GM23338 (cell line): ENCODE data around the gene IDH1. TPM values are rescaled to one million over a fixed set of nuclear protein-coding genes. Genes with fewer than 3 reads are reported as not detected.

ENCODE experiments used
- ATAC-seq: fragments of 200-7000 bp; cut with Tn5 transposase; 3 replicates; pipeline ENCODE4 v1.9.1; 2020
- DNase-seq: peaks from one replicate; pipeline ENCODE4 v3.0.0-alpha.2; 2015; ENCODE audit warnings: low spot score
- H2AFZ ChIP-seq: fragments of 200-600 bp; sonication (generic); 2 replicates; pipeline ENCODE4 v1.8.0; 2016; ENCODE audit warnings: antibody characterized with exemption, mild to moderate bottlenecking, moderate library complexity
- H3F3A ChIP-seq: fragments of 200-600 bp; sonication (generic); replicated peaks from 2 replicates; pipeline ENCODE4 v1.8.0; 2017; ENCODE audit warnings: antibody characterized with exemption, mixed run types, low read depth
- H3K27ac ChIP-seq: fragments of 200-600 bp; sonication (generic); 2 replicates; pipeline ENCODE4 v1.6.1; 2016; ENCODE audit warnings: low read depth
- H3K27me3 ChIP-seq: fragments of 200-600 bp; sonication (generic); 2 replicates; pipeline ENCODE4 v1.8.0; 2016; ENCODE audit warnings: mild to moderate bottlenecking, mixed run types, moderate library complexity; ENCODE audit not compliant: insufficient read depth
- H3K36me3 ChIP-seq: fragments of 200-600 bp; sonication (generic); 2 replicates; pipeline ENCODE4 v1.8.0; 2016; ENCODE audit warnings: mild to moderate bottlenecking; ENCODE audit not compliant: insufficient read depth
- H3K4me1 ChIP-seq: fragments of 200-600 bp; sonication (generic); 2 replicates; pipeline ENCODE4 v1.8.0; 2016; ENCODE audit warnings: mild to moderate bottlenecking, moderate library complexity; ENCODE audit not compliant: insufficient read depth
- H3K4me2 ChIP-seq: fragments of 200-600 bp; sonication (generic); 2 replicates; pipeline ENCODE4 v1.7.1; 2017; ENCODE audit warnings: mixed run types
- H3K4me3 ChIP-seq: fragments of 200-600 bp; sonication (generic); 2 replicates; pipeline ENCODE4 v1.6.1; 2016; ENCODE audit warnings: mixed run types
- H3K79me2 ChIP-seq: fragments of 200-600 bp; sonication (generic); replicated peaks from 2 replicates; pipeline ENCODE4 v1.8.0; 2017; ENCODE audit warnings: mild to moderate bottlenecking; ENCODE audit not compliant: insufficient read depth
- H3K9me2 ChIP-seq: fragments of 200-600 bp; sonication (generic); 2 replicates; pipeline ENCODE4 v1.8.0; 2017; ENCODE audit not compliant: insufficient read depth
- H4K20me1 ChIP-seq: fragments of 200-600 bp; sonication (generic); replicated peaks from 2 replicates; pipeline ENCODE4 v1.8.0; 2017; ENCODE audit warnings: mild to moderate bottlenecking; ENCODE audit not compliant: insufficient read depth
- H3K27ac Mint-ChIP-seq: 2 replicates; pipeline ENCODE4 v1.8.0; 2020; ENCODE audit warnings: inconsistent platforms, mild to moderate bottlenecking, moderate library complexity, mixed read lengths
- H3K27me3 Mint-ChIP-seq: 3 replicates; pipeline ENCODE4 v1.8.0; 2022; ENCODE audit warnings: low read depth, mild to moderate bottlenecking, moderate library complexity, mixed read lengths, inconsistent platforms; ENCODE audit not compliant: insufficient read depth, poor library complexity
- H3K36me3 Mint-ChIP-seq: 3 replicates; pipeline ENCODE4 v1.8.0; 2021; ENCODE audit warnings: low read depth, mild to moderate bottlenecking, inconsistent platforms, moderate library complexity, mixed read lengths
- H3K4me1 Mint-ChIP-seq: 3 replicates; pipeline ENCODE4 v1.8.0; 2020; ENCODE audit warnings: mild to moderate bottlenecking, inconsistent platforms, mixed read lengths
- H3K4me3 Mint-ChIP-seq: 3 replicates; pipeline ENCODE4 v1.8.0; 2021; ENCODE audit warnings: moderate library complexity, mild to moderate bottlenecking, inconsistent platforms, mixed read lengths
- H3K9me3 Mint-ChIP-seq: 3 replicates; pipeline ENCODE4 v1.8.0; 2020; ENCODE audit warnings: moderate library complexity, mild to moderate bottlenecking, inconsistent platforms, mixed read lengths
- STAT1 ChIP-seq: IDR thresholded peaks from one replicate; pipeline ENCODE4 v1.6.1; 2016; ENCODE audit warnings: antibody characterized with exemption; ENCODE audit not compliant: unreplicated experiment
- ZNF114 ChIP-seq: fragments of 250-450 bp; sonication (Bioruptor Pico); IDR thresholded peaks from 2 replicates; pipeline ENCODE4 v1.5.0; 2020; ENCODE audit warnings: mild to moderate bottlenecking, moderate library complexity
- polyA plus RNA-seq: library from polyadenylated mRNA; unstranded; fragments of >200 nt; fragmentation: Nextera tagmentation; extraction: Ambion mirVana; gene quantifications from 2 replicates; pipeline ENCODE4 v1.2.1, GENCODE V29; 2016
- total RNA-seq: library from RNA; depleted of rRNA; stranded (reverse); fragments of >200 nt; shearing (Covaris generic); gene quantifications from 2 replicates; pipeline ENCODE4 v1.2.3, GENCODE V29; 2014
- TF ChIP-seq, protein P1 (sequence below): IDR thresholded peaks from one replicate; pipeline ENCODE4 v1.6.1; 2018; ENCODE audit warnings: antibody characterized with exemption; ENCODE audit not compliant: unreplicated experiment
- TF ChIP-seq, protein P2 (sequence below): IDR thresholded peaks from 2 replicates; pipeline ENCODE4 v1.6.1; 2016; ENCODE audit warnings: antibody characterized with exemption

IDH1 gene
- total and polyA plus RNA-seq, 2 experiments from 2014 or later: 315 to 536 TPM

DNA sequence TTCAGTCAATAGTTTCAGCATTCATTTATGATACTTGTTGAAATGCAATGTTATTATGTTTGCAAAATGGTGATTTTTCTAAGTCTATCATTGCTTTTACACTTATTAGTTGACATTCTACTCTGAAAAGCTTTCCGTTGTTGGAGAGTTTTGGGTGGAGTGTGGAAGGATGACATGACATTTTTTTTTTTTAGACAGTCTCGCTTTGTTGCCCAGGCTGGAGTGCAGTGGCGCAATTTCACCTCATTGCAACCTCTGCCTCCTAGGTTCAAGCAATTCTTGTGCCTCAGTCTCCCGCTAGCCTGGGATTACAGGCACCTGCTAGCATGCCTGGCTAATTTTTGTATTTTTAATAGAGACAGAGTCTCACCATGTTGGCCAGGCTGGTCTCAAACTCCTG lies 41.0 kb upstream of the IDH1 start (continued):
- TF ChIP-seq, protein P1, sequence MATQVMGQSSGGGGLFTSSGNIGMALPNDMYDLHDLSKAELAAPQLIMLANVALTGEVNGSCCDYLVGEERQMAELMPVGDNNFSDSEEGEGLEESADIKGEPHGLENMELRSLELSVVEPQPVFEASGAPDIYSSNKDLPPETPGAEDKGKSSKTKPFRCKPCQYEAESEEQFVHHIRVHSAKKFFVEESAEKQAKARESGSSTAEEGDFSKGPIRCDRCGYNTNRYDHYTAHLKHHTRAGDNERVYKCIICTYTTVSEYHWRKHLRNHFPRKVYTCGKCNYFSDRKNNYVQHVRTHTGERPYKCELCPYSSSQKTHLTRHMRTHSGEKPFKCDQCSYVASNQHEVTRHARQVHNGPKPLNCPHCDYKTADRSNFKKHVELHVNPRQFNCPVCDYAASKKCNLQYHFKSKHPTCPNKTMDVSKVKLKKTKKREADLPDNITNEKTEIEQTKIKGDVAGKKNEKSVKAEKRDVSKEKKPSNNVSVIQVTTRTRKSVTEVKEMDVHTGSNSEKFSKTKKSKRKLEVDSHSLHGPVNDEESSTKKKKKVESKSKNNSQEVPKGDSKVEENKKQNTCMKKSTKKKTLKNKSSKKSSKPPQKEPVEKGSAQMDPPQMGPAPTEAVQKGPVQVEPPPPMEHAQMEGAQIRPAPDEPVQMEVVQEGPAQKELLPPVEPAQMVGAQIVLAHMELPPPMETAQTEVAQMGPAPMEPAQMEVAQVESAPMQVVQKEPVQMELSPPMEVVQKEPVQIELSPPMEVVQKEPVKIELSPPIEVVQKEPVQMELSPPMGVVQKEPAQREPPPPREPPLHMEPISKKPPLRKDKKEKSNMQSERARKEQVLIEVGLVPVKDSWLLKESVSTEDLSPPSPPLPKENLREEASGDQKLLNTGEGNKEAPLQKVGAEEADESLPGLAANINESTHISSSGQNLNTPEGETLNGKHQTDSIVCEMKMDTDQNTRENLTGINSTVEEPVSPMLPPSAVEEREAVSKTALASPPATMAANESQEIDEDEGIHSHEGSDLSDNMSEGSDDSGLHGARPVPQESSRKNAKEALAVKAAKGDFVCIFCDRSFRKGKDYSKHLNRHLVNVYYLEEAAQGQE: no peak
- no peak for TF ChIP-seq ZNF114 (CRISPR knock-in tag)
- TF ChIP-seq, protein P2, sequence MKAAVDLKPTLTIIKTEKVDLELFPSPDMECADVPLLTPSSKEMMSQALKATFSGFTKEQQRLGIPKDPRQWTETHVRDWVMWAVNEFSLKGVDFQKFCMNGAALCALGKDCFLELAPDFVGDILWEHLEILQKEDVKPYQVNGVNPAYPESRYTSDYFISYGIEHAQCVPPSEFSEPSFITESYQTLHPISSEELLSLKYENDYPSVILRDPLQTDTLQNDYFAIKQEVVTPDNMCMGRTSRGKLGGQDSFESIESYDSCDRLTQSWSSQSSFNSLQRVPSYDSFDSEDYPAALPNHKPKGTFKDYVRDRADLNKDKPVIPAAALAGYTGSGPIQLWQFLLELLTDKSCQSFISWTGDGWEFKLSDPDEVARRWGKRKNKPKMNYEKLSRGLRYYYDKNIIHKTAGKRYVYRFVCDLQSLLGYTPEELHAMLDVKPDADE: no peak

DNA sequence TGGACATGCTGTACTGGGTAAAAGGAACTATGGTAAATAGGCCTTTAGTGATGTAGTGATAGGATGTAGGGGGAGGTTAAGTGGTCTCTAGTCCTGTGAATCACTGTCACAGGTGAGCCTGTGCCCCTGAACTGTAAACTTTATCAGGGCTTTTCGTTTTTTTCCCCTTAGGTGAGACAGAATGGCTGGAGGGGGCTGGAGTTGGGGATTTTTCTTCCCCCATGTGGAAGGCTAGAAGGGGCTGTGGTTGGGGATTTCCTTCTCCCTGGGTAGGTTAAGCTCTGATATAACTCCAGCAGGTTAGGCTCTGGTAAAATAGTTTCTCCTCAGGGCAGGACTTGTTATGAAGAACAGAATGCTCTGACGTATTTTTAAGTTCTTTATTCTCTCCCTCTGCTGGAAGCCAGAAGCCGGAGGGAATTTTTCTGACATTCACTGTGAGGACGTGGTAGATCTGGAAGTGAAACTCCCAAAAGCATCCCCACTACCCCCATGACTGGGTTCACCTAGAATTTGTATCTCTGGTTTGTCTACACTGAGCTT lies 39.7 kb upstream of the IDH1 start:
- H3K4me2 ChIP-seq: no peak overlapping the region
- Mint-ChIP-seq H3K9me3 (peaks cover 2% of the 10 kb centered on the region; the same call in 1 of the 3 replicates), H3K27me3 (no peaks in the 10 kb centered on the region), H3K36me3 (peaks cover 48% of the 10 kb centered on the region), H3K4me1 (no peaks in the 10 kb centered on the region; the same call in 1 of the 3 replicates), H3K27ac (no peak overlapping the region), H3K4me3 (no peak overlapping the region)
- no peak overlapping the region for H2AFZ ChIP-seq
- H3K4me3 ChIP-seq: no peak overlapping the region
- peaks cover 31% of the 10 kb centered on the region for H3K36me3 ChIP-seq
- ATAC-seq: no peak
- no peaks in the 10 kb centered on the region for H3K4me1 ChIP-seq
- no peak for DNase-seq
- H3K9me2 ChIP-seq: no peaks in the 10 kb centered on the region
- H3K27me3 ChIP-seq: no peaks in the 10 kb centered on the region
- TF ChIP-seq, protein P1: no peak
- TF ChIP-seq ZNF114 (CRISPR knock-in tag): no peak
- TF ChIP-seq STAT1: no peak
- no peak overlapping the region for H3K27ac ChIP-seq
- H4K20me1 ChIP-seq: peaks cover 8% of the 10 kb centered on the region; the same call in 1 of the 2 replicates
- H3K79me2 ChIP-seq: peaks cover 43% of the 10 kb centered on the region
- H3F3A ChIP-seq: no peaks in the 10 kb centered on the region
